ENCODE measurements around the gene EXOC7. TPM values are rescaled to one million over a fixed set of nuclear protein-coding genes. Genes with fewer than 3 reads are reported as not detected.
A peak's percentile ranks its signal among the peaks of the same experiment; 100 is the strongest.

Gene EXOC7
- total and polyA plus RNA-seq, 12 donors = 37.9 to 97.5 (median 82.1) TPM

- 26 to 45% methylated on average over 21 of the region's 21 CpGs for WGBS, 2 donors
- ATAC-seq (peak in 1 of 8 donors; percentile 35), DNase-seq (no peak)
- peaks cover 7 to 66% (median 59%) of the 10 kb centered on the region in 7 donors for H3K27me3 ChIP-seq
- H3K4me1 ChIP-seq = peaks cover 0 to 31% (median 0%) of the 10 kb centered on the region in 9 donors
- TF ChIP-seq CTCF (IDR thresholded peaks at IDR 0.05) = no peak
- no peaks in the 10 kb centered on the region for H3K36me3 ChIP-seq
- no peaks in the 10 kb centered on the region for H3K9me3 ChIP-seq
- H3K4me3 ChIP-seq = no peak overlapping the region
- intact Hi-C loops (cut with DNase I) = no loop called here
- H3K27ac ChIP-seq = no peak overlapping the region
Measured at GRCh38 chr17:76131051-76131691, 27.6 kb upstream of the EXOC7 start.

- ATAC-seq (no peak), DNase-seq (no peak)
- H3K27me3 ChIP-seq = peaks cover 5 to 59% (median 52%) of the 10 kb centered on the region in 7 donors
- 32 to 35% methylated on average over 12 to 13 of the region's 13 CpGs for WGBS, 2 donors
- H3K4me3 ChIP-seq = no peak overlapping the region
- peaks cover 0 to 31% (median 0%) of the 10 kb centered on the region in 9 donors for H3K4me1 ChIP-seq
- intact Hi-C loops (cut with DNase I) = no loop called here
- no peak for TF ChIP-seq CTCF (IDR thresholded peaks at IDR 0.05)
- no peaks in the 10 kb centered on the region for H3K9me3 ChIP-seq
- no peaks in the 10 kb centered on the region for H3K36me3 ChIP-seq
- no peak overlapping the region for H3K27ac ChIP-seq
Measured at GRCh38 chr17:76130473-76130872, 26.9 kb upstream of the EXOC7 start.

- 96 to 97% methylated on average over 1 of the region's 1 CpG for WGBS, 2 donors
- DNase-seq (no peak), ATAC-seq (no peak)
- Histone ChIP-seq H3K9me3 (no peaks in the 10 kb centered on the region), H3K36me3 (no peaks in the 10 kb centered on the region), H3K27me3 (peaks cover 0 to 14% (median 7%) of the 10 kb centered on the region in 7 donors), H3K4me1 (peaks cover 3 to 24% (median 8%) of the 10 kb centered on the region in 9 donors), H3K27ac (no peak overlapping the region), H3K4me3 (no peak overlapping the region)
- no peak for TF ChIP-seq CTCF (IDR thresholded peaks at IDR 0.05)
- intact Hi-C loops (cut with DNase I) = loop anchor here in 4 of 10 donors (2.0 to 10.0 kb wide), 2 partner anchors 23 to 49 kb away; no protein-coding TSS in a partner anchor
Measured at GRCh38 chr17:76125922-76126321, 22.3 kb upstream of the EXOC7 start.

GRCh38 chr17:76125391-76125675 is 21.7 kb upstream of the EXOC7 start:
- intact Hi-C loops (cut with DNase I) = loop anchor here in 4 of 10 donors (2.0 to 10.0 kb wide), 2 partner anchors 23 to 49 kb away; no protein-coding TSS in a partner anchor
- no peak for ATAC-seq
- Histone ChIP-seq H3K36me3 (no peaks in the 10 kb centered on the region), H3K27ac (no peak overlapping the region), H3K4me3 (no peak overlapping the region), H3K9me3 (no peaks in the 10 kb centered on the region), H3K27me3 (peaks cover 0 to 8% (median 1%) of the 10 kb centered on the region in 7 donors), H3K4me1 (peaks cover 3 to 18% (median 6%) of the 10 kb centered on the region in 9 donors)
- 85 to 88% methylated on average over 5 of the region's 5 CpGs for WGBS, 2 donors
- TF ChIP-seq CTCF (IDR thresholded peaks at IDR 0.05) = no peak
- DNase-seq = no peak

Measured in heart right ventricle (tissue), 16 donors.